ENCODE data around the gene NTHL1. TPM values are rescaled to one million over a fixed set of nuclear protein-coding genes. Genes with fewer than 3 reads are reported as not detected.

NTHL1 gene
- total RNA-seq, 1 experiment from 2014 or later: 52.0 TPM

DNA sequence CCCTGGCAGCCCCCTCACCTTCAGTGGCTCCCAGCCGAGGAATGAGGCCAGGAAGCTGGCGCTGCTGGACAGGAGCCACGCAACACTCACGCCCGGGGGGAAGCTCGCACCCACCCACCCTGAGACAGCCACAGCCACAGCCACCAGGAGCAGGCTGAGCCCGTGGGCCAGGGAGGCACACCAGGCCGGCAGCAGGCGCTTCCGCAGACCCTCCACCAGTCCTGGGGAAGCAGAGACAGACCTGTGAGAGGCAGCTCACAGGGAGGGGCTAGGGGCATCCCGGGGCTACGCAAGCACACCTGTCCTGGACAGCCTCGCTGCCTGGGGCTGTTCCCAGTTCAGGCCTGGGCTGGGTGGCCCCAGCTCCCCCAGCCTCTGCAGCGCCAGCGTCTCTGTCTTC, 46.2 kb upstream of the NTHL1 start:
- no peak overlapping the region for H3K23ac ChIP-seq (ENCODE audit: insufficient read length, low read depth, low read length)
- H2AK5ac ChIP-seq (ENCODE audit: insufficient read length, low read length): no peak overlapping the region
- H2BK15ac ChIP-seq (ENCODE audit: low read depth, low read length): no peak overlapping the region
- no peak overlapping the region for H3K56ac ChIP-seq (ENCODE audit: insufficient read length, low read depth, low read length)
- no peak overlapping the region for H3K4me3 Mint-ChIP-seq
- H3K79me2 ChIP-seq (ENCODE audit: insufficient read depth, low read length): no peaks in the 10 kb centered on the region
- no peaks in the 10 kb centered on the region for H3K4me1 Mint-ChIP-seq
- H3K18ac ChIP-seq (ENCODE audit: insufficient read length, low read depth, low read length): no peak overlapping the region
- H2BK12ac ChIP-seq (ENCODE audit: insufficient read length, low read depth, low read length): no peak overlapping the region
- H3K14ac ChIP-seq (ENCODE audit: insufficient read depth, low read length): no peak overlapping the region; the same call in 1 of the 2 replicates
- TF ChIP-seq, protein P1, sequence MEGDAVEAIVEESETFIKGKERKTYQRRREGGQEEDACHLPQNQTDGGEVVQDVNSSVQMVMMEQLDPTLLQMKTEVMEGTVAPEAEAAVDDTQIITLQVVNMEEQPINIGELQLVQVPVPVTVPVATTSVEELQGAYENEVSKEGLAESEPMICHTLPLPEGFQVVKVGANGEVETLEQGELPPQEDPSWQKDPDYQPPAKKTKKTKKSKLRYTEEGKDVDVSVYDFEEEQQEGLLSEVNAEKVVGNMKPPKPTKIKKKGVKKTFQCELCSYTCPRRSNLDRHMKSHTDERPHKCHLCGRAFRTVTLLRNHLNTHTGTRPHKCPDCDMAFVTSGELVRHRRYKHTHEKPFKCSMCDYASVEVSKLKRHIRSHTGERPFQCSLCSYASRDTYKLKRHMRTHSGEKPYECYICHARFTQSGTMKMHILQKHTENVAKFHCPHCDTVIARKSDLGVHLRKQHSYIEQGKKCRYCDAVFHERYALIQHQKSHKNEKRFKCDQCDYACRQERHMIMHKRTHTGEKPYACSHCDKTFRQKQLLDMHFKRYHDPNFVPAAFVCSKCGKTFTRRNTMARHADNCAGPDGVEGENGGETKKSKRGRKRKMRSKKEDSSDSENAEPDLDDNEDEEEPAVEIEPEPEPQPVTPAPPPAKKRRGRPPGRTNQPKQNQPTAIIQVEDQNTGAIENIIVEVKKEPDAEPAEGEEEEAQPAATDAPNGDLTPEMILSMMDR (conservative IDR thresholded peaks at IDR 0.05): no peak
- H3K9me3 ChIP-seq (ENCODE audit: control insufficient read depth, low read depth, low read length): no peaks in the 10 kb centered on the region
- H3K4me1 ChIP-seq (ENCODE audit: insufficient read depth, low read length): no peaks in the 10 kb centered on the region
- H3K23me2 ChIP-seq (ENCODE audit: insufficient read length, low read depth, low read length, poor library complexity, severe bottlenecking): no peaks in the 10 kb centered on the region
- H3K36me3 Mint-ChIP-seq (ENCODE audit: insufficient read depth in 1 of 3, low read depth in 3 of 3): peaks cover 0 to 19% (median 18%) of the 10 kb centered on the region in 3 experiments; a peak in 5 of 7 replicates
- no peak overlapping the region for H2BK5ac ChIP-seq (ENCODE audit: insufficient read length, low read length)
- H3K27ac Mint-ChIP-seq: no peak overlapping the region
- H3K4me2 ChIP-seq (ENCODE audit: insufficient read depth, insufficient read length, low read length): no peak overlapping the region
- no peaks in the 10 kb centered on the region for H3K9me3 Mint-ChIP-seq
- WGBS (ENCODE audit: extremely low coverage, insufficient read length, low lambda C conversion rate): no CpG with 5 or more reads among the region's 15 CpGs
- no peak overlapping the region for H4K5ac ChIP-seq (ENCODE audit: insufficient read length, low read depth, low read length)
- no peak for DNase-seq
- no peak overlapping the region for H2AFZ ChIP-seq (ENCODE audit: low read length)
- no peak overlapping the region for H3K9ac ChIP-seq (ENCODE audit: extremely low read depth, insufficient read length, low read length)
- no peaks in the 10 kb centered on the region for H4K20me1 ChIP-seq (ENCODE audit: control insufficient read depth, insufficient read depth, insufficient read length)
- H3K27ac ChIP-seq (ENCODE audit: insufficient read length, low read depth, low read length): no peak overlapping the region
- no peak overlapping the region for H3K4ac ChIP-seq (ENCODE audit: low read depth, low read length)
- H3K79me1 ChIP-seq (ENCODE audit: insufficient read depth, low read depth, low read length, poor library complexity, severe bottlenecking): no peaks in the 10 kb centered on the region
- H2BK120ac ChIP-seq (ENCODE audit: low read depth, low read length, poor library complexity, severe bottlenecking): no peak overlapping the region
- no peaks in the 10 kb centered on the region for H3K27me3 ChIP-seq (ENCODE audit: insufficient read depth, low read length)
- H4K8ac ChIP-seq (replicated peaks; ENCODE audit: insufficient read length, low read depth, low read length): no peak overlapping the region
- H2BK20ac ChIP-seq (ENCODE audit: low read depth, low read length, poor library complexity, severe bottlenecking): no peak overlapping the region
- H4K91ac ChIP-seq (ENCODE audit: insufficient read length, low read depth, low read length): no peak overlapping the region
- H3T11ph ChIP-seq (ENCODE audit: low read length): no peak overlapping the region
- no peaks in the 10 kb centered on the region for H3K27me3 Mint-ChIP-seq (ENCODE audit: low read depth)
